ENCODE results near the gene CHD5. TPM values are rescaled to one million over a fixed set of nuclear protein-coding genes. Genes with fewer than 3 reads are reported as not detected.
"Not testable (repeated sequence)": the region's sequence is repeated elsewhere in the genome, so short reads cannot be mapped to it uniquely, and the experiment has no call there.

CHD5 gene
- total and polyA plus RNA-seq, 2 of the 4 experiments (the other 2 are of a cell fraction) = under 0.01 to 0.09 TPM

- intact Hi-C loops (cut with micrococcal nuclease) (no loop called here), in situ Hi-C loops (cut with MboI; ENCODE audit: low sequenced_read_pairs) (no loop called here), dilution Hi-C loops (cut with HindIII; ENCODE audit: low sequenced_read_pairs, unreplicated experiment) (no loop called here)
- Histone ChIP-seq H4K91ac (ENCODE audit: insufficient read depth, low read depth, low read length) (no peak overlapping the region), H3K27ac (ENCODE audit: insufficient read depth, low read length) (no peak overlapping the region), H2BK20ac (ENCODE audit: low read depth, low read length) (no peak overlapping the region), H4K20me1 (ENCODE audit: insufficient read depth, low read length) (no peaks in the 10 kb centered on the region; the same call in 1 of the 2 replicates), H3K36me3 (ENCODE audit: control insufficient read depth, insufficient read depth, low read length) (peaks cover 24% of the 10 kb centered on the region), H4K5ac (ENCODE audit: low read depth, low read length) (no peak overlapping the region), H2AFZ (replicated peaks; ENCODE audit: low read length, poor library complexity) (no peak overlapping the region), H3K9ac (ENCODE audit: low read depth, low read length) (no peak overlapping the region), H2BK5ac (ENCODE audit: low read depth, low read length, poor library complexity, severe bottlenecking) (no peak overlapping the region), H3K4me3 (ENCODE audit: insufficient read depth, low read depth, low read length) (no peak overlapping the region), H4K8ac (ENCODE audit: low read depth in 2 of 2, low read length in 2 of 2) (no peak overlapping the region), H3K18ac (ENCODE audit: low read depth, low read length) (no peak overlapping the region), H3K27me3 (ENCODE audit: control insufficient read depth, insufficient read depth, low read length) (no peaks in the 10 kb centered on the region), H2AK9ac (replicated peaks; ENCODE audit: low read depth, low read length, poor library complexity) (no peak overlapping the region), H3K9me1 (ENCODE audit: insufficient read depth, low read length) (no peaks in the 10 kb centered on the region; the same call in 1 of the 2 replicates), H3K14ac (replicated peaks; ENCODE audit: low read depth, low read length) (no peak overlapping the region), H3K79me1 (ENCODE audit: low read depth in 1 of 2, low read length in 2 of 2) (no peaks in the 10 kb centered on the region; a peak in 1 of 4 replicates), H2BK15ac (ENCODE audit: low read depth, low read length) (no peak overlapping the region), H3K4me2 (ENCODE audit: low read depth, low read length) (no peak overlapping the region), H3K4me1 (ENCODE audit: control insufficient read depth, insufficient read depth, low read length) (no peaks in the 10 kb centered on the region), H3K56ac (ENCODE audit: extremely low read depth, insufficient read depth, low read length) (no peak overlapping the region), H3K9me3 (ENCODE audit: control insufficient read depth, insufficient read depth, low read length) (no peaks in the 10 kb centered on the region), H2BK120ac (ENCODE audit: low read depth, low read length) (no peak overlapping the region), H3K4ac (ENCODE audit: low read depth, low read length) (no peak overlapping the region), H2AK5ac (ENCODE audit: low read depth, low read length) (no peak overlapping the region), H3K23ac (ENCODE audit: low read depth, low read length) (no peak overlapping the region)
- no TSS peak for BruUV-seq (replicated peaks)
- DNase-seq (peak; percentile 49), ATAC-seq (ENCODE audit: low read depth) (peak; percentile 42; the same call in 1 of the 2 replicates)
- POLR2A ChIA-PET (ENCODE audit: unreplicated experiment) = no interaction called here
- CTCF ChIA-PET = no interaction called here
- TF ChIP-seq BHLHE40 (IDR thresholded peaks at IDR 0.05; ENCODE audit: low read depth, low read length) = no peak
- no peak for TF ChIP-seq CEBPB (IDR thresholded peaks at IDR 0.05; ENCODE audit: low read depth, low read length)
- no peak for TF ChIP-seq CHD1 (IDR thresholded peaks at IDR 0.05; ENCODE audit: low read depth, low read length)
- TF ChIP-seq NFE2L2 (IDR thresholded peaks at IDR 0.05; ENCODE audit: low read depth, low read length) = no peak
- 100% methylated on average over 1 of the region's 8 CpGs; no CpG with 5 or more reads in 1 of the 2 experiments for WGBS, 2 experiments (ENCODE audit: extremely low coverage in 2 of 2, insufficient read length in 1 of 2)
Observed at GRCh38 chr1:6220236-6220635, 40.1 kb upstream of the CHD5 start.

- in situ Hi-C loops (cut with MboI; ENCODE audit: low sequenced_read_pairs); H4K5ac ChIP-seq (ENCODE audit: low read depth, low read length); H3K23ac ChIP-seq (ENCODE audit: low read depth, low read length); ATAC-seq (ENCODE audit: low read depth); DNase-seq; H3K9me3 ChIP-seq (ENCODE audit: control insufficient read depth, insufficient read depth, low read length); H4K91ac ChIP-seq (ENCODE audit: insufficient read depth, low read depth, low read length); H2BK120ac ChIP-seq (ENCODE audit: low read depth, low read length); POLR2A ChIA-PET (ENCODE audit: unreplicated experiment); H3K9me1 ChIP-seq (ENCODE audit: insufficient read depth, low read length); H2BK5ac ChIP-seq (ENCODE audit: low read depth, low read length, poor library complexity, severe bottlenecking); H3K27me3 ChIP-seq (ENCODE audit: control insufficient read depth, insufficient read depth, low read length); H3K18ac ChIP-seq (ENCODE audit: low read depth, low read length); H3K4me2 ChIP-seq (ENCODE audit: low read depth, low read length); intact Hi-C loops (cut with micrococcal nuclease); H2BK15ac ChIP-seq (ENCODE audit: low read depth, low read length); H3K27ac ChIP-seq (ENCODE audit: insufficient read depth, low read length); H3K4me1 ChIP-seq (ENCODE audit: control insufficient read depth, insufficient read depth, low read length); H2BK20ac ChIP-seq (ENCODE audit: low read depth, low read length); H2AK5ac ChIP-seq (ENCODE audit: low read depth, low read length); H3K9ac ChIP-seq (ENCODE audit: low read depth, low read length); H2AK9ac ChIP-seq (replicated peaks; ENCODE audit: low read depth, low read length, poor library complexity); BruUV-seq (replicated peaks); H4K20me1 ChIP-seq (ENCODE audit: insufficient read depth, low read length); H3K14ac ChIP-seq (replicated peaks; ENCODE audit: low read depth, low read length); H3K79me1 ChIP-seq (ENCODE audit: low read depth in 1 of 2, low read length in 2 of 2); H3K4me3 ChIP-seq (ENCODE audit: insufficient read depth, low read depth, low read length); H2AFZ ChIP-seq (replicated peaks; ENCODE audit: low read length, poor library complexity); H3K4ac ChIP-seq (ENCODE audit: low read depth, low read length); H3K56ac ChIP-seq (ENCODE audit: extremely low read depth, insufficient read depth, low read length); H4K8ac ChIP-seq (ENCODE audit: low read depth in 2 of 2, low read length in 2 of 2); dilution Hi-C loops (cut with HindIII; ENCODE audit: low sequenced_read_pairs, unreplicated experiment): not testable (repeated sequence)
- 100% methylated on average over 2 of the region's 11 CpGs; no CpG with 5 or more reads in 1 of the 2 experiments for WGBS, 2 experiments (ENCODE audit: extremely low coverage in 2 of 2, insufficient read length in 1 of 2)
- CTCF ChIA-PET = interaction anchor here (0.6 kb wide), 1 partner anchor 128 kb away, joined by 4 read pairs; no protein-coding TSS in a partner anchor
- peaks cover 18% of the 10 kb centered on the region for H3K36me3 ChIP-seq (ENCODE audit: control insufficient read depth, insufficient read depth, low read length)
Observed at GRCh38 chr1:6219641-6220040, 39.5 kb upstream of the CHD5 start.

All from IMR-90 (cell line).